A549 (cell line): ENCODE results near the gene BTLA.

Source experiments
- CTCF ChIP-seq: fragments of >200 bp; sonication (Bioruptor Twin); formaldehyde crosslinking; IDR thresholded peaks from 3 replicates; pipeline ENCODE4 v1.5.1; 2016
- EHMT2 ChIP-seq: fragments of 200-600 bp; sonication (generic); IDR thresholded peaks from 2 replicates; pipeline ENCODE4 v1.6.1; 2016; ENCODE audit warnings: antibody characterized with exemption, low read depth, mild to moderate bottlenecking, moderate library complexity
- HOXA7 ChIP-seq: fragments of 250-450 bp; sonication (Bioruptor Pico); IDR thresholded peaks from 2 replicates; pipeline ENCODE4 v1.5.0; 2020; ENCODE audit warnings: mild to moderate bottlenecking, moderate library complexity
- MAZ ChIP-seq: fragments of 150-350 bp; IDR thresholded peaks from 2 replicates; pipeline ENCODE4 v1.6.1; 2014; ENCODE audit warnings: antibody characterized with exemption, low read depth, low read length, borderline replicate concordance
- POLR2A ChIP-seq: IDR thresholded peaks from 2 replicates; pipeline ENCODE4 v1.6.1; 2012; ENCODE audit warnings: mild to moderate bottlenecking, low read length
- RAD21 ChIP-seq, 2 experiments: fragments of >200 bp in 1 of 2; sonication (Bioruptor Twin) in 1 of 2; formaldehyde crosslinking in 1 of 2; IDR thresholded peaks in 1 of 2; conservative IDR thresholded peaks in 1 of 2; 2 replicates in 1 of 2; 3 replicates in 1 of 2; pipeline ENCODE4 v1.6.1; 2012 to 2018; ENCODE audit warnings: inconsistent platforms in 1 of 2
- SMC3 ChIP-seq: fragments of >200 bp; sonication (Bioruptor Twin); formaldehyde crosslinking; IDR thresholded peaks from 3 replicates; pipeline ENCODE4 v1.6.1; 2018; ENCODE audit warnings: inconsistent platforms
- USF2 ChIP-seq: fragments of 450-650 bp; IDR thresholded peaks from 2 replicates; pipeline ENCODE4 v1.6.1; 2014; ENCODE audit warnings: antibody characterized with exemption

DNA sequence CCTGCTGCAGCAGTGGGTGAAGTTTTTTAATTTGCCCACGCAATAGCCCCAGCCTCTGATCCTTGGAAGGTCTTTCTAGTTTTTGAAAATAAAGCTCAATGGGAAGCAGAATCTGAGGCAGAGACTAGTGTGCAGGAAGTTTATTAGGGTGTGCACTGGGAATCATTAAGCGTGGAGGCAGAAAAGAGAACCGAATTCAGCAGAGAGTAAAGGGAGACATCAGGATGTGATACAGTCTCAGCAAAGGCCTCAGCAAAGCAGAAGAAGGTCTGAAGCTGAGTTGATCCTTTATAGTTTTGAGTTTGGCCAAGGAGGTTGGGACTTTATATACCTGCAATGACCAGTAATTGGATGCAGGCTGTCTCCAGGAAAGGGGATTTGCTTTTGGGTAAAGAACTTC, 4.9 kb upstream of the BTLA start:
- TF ChIP-seq RAD21 (conservative IDR thresholded peaks at IDR 0.05 in 1 of 2, IDR thresholded peaks at IDR 0.05 in 1 of 2), result no peak
- no peak for TF ChIP-seq CTCF
- TF ChIP-seq HOXA7 (CRISPR knock-in tag), result no peak
- no peak for TF ChIP-seq USF2
- no peak for TF ChIP-seq POLR2A
- no peak for TF ChIP-seq EHMT2
- TF ChIP-seq MAZ, result no peak
- TF ChIP-seq SMC3, result no peak
